ENCODE results near the gene NKAPL. TPM values are rescaled to one million over a fixed set of nuclear protein-coding genes. Genes with fewer than 3 reads are reported as not detected.

Gene NKAPL
- total and polyA plus RNA-seq, 2 of the 13 experiments (the other 11 are each of a cell fraction or from before 2014, with no cell fraction given), result not detected

DNA sequence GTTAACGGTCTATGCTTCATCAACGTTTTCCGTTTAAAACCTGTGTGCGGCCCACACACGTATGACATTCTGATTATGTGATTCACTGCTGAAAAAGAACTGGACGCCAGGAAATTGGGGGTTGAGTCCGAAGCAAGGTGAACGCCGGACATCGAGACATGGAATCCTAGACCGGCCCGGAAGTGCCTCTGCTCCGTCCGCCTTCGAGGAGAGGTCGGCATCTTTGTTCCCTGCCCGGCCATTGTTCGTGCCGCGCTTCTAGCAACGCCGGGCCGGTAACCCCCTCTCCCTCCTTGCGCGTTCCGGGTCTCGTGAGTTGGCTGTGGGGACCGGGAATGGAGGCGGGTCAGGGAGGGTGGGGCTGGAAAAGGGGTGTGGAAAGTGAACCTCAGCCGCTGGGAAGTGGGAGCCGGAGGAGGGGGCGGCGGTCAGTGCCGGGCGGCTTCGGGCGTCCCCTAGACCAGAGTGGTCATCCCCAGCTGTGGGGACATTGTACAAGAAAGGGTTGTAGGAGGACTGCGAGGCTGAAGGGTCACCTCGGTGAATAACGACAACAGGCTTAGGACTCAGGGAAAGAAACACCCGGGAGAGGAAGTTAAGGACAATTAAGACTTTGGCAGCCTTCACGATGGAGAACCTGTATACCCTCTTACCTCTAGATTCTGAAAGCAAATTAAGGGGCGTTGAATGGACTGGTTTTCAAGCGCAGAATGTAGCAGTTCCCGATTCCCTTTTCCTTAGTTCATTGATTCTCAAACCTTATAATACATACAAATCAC, 33.9 kb upstream of the NKAPL start, which contains the start of gene ZSCAN9 (continued):
- TF ChIP-seq BCLAF1 (IDR thresholded peaks at IDR 0.05) (no peak), ZNF225 (CRISPR knock-in tag; IDR thresholded peaks at IDR 0.05) (peak; percentile 69; the same call in 1 of the 2 replicates), PCBP2 (optimal IDR thresholded peaks at IDR 0.05; ENCODE audit: low read depth, low read length, poor library complexity, severe bottlenecking) (no peak), ZNF749 (CRISPR knock-in tag; IDR thresholded peaks at IDR 0.05; ENCODE audit: borderline replicate concordance) (no peak), PHF21A (CRISPR knock-in tag; IDR thresholded peaks at IDR 0.05) (peak; percentile 66; the same call in 1 of the 2 replicates), FOXK1 (CRISPR knock-in tag; IDR thresholded peaks at IDR 0.05; ENCODE audit: borderline replicate concordance, low read depth) (peak; percentile 85; the same call in 1 of the 2 replicates), ZNF558 (CRISPR knock-in tag; IDR thresholded peaks at IDR 0.05; ENCODE audit: borderline replicate concordance) (peak; percentile 87; the same call in 1 of the 2 replicates), ESRRA (CRISPR knock-in tag; IDR thresholded peaks at IDR 0.05; ENCODE audit: low read depth) (peak; percentile 72; the same call in 1 of the 2 replicates), ZNF460 (CRISPR knock-in tag; IDR thresholded peaks at IDR 0.05; ENCODE audit: borderline replicate concordance) (no peak; the same call in 1 of the 2 replicates), ZNF570 (CRISPR knock-in tag; IDR thresholded peaks at IDR 0.05; ENCODE audit: borderline replicate concordance) (no peak), CHD2 (IDR thresholded peaks at IDR 0.05; ENCODE audit: low read depth, low read length) (no peak), GLI4 (CRISPR knock-in tag; IDR thresholded peaks at IDR 0.05; ENCODE audit: borderline replicate concordance) (no peak), ETV5 (CRISPR knock-in tag; IDR thresholded peaks at IDR 0.05; ENCODE audit: borderline replicate concordance) (peak; percentile 95), CEBPG (CRISPR knock-in tag; IDR thresholded peaks at IDR 0.05) (0 out of 2 replicates have a peak, but pooled peaks have one; percentile 35), ZNF761 (CRISPR knock-in tag; conservative IDR thresholded peaks at IDR 0.05) (peak; percentile 93), WIZ (CRISPR knock-in tag; IDR thresholded peaks at IDR 0.05) (peak; percentile 83)
- TF ChIP-seq, protein P1, sequence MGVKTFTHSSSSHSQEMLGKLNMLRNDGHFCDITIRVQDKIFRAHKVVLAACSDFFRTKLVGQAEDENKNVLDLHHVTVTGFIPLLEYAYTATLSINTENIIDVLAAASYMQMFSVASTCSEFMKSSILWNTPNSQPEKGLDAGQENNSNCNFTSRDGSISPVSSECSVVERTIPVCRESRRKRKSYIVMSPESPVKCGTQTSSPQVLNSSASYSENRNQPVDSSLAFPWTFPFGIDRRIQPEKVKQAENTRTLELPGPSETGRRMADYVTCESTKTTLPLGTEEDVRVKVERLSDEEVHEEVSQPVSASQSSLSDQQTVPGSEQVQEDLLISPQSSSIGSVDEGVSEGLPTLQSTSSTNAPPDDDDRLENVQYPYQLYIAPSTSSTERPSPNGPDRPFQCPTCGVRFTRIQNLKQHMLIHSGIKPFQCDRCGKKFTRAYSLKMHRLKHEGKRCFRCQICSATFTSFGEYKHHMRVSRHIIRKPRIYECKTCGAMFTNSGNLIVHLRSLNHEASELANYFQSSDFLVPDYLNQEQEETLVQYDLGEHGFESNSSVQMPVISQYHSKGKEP (CRISPR knock-in tag; IDR thresholded peaks at IDR 0.05), result peak; percentile 87; the same call in 1 of the 2 replicates
- TF ChIP-seq, protein P2, sequence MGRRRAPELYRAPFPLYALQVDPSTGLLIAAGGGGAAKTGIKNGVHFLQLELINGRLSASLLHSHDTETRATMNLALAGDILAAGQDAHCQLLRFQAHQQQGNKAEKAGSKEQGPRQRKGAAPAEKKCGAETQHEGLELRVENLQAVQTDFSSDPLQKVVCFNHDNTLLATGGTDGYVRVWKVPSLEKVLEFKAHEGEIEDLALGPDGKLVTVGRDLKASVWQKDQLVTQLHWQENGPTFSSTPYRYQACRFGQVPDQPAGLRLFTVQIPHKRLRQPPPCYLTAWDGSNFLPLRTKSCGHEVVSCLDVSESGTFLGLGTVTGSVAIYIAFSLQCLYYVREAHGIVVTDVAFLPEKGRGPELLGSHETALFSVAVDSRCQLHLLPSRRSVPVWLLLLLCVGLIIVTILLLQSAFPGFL (CRISPR knock-in tag; IDR thresholded peaks at IDR 0.05), result no peak
- TF ChIP-seq, protein P3, sequence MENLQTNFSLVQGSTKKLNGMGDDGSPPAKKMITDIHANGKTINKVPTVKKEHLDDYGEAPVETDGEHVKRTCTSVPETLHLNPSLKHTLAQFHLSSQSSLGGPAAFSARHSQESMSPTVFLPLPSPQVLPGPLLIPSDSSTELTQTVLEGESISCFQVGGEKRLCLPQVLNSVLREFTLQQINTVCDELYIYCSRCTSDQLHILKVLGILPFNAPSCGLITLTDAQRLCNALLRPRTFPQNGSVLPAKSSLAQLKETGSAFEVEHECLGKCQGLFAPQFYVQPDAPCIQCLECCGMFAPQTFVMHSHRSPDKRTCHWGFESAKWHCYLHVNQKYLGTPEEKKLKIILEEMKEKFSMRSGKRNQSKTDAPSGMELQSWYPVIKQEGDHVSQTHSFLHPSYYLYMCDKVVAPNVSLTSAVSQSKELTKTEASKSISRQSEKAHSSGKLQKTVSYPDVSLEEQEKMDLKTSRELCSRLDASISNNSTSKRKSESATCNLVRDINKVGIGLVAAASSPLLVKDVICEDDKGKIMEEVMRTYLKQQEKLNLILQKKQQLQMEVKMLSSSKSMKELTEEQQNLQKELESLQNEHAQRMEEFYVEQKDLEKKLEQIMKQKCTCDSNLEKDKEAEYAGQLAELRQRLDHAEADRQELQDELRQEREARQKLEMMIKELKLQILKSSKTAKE (CRISPR knock-in tag; IDR thresholded peaks at IDR 0.05; ENCODE audit: borderline replicate concordance), result no peak

Data from HepG2 (cell line).